Central memory CD8-positive, alpha-beta T cell (primary cell): ENCODE results near the gene DLG5.
A peak's percentile ranks its signal among the peaks of the same experiment; 100 is the strongest.

Experiments
- ATAC-seq: fragments of 150-1000 bp; cut with Tn5 transposase; replicated peaks from 2 replicates; pipeline ENCODE4 v1.10.0; 2022; ENCODE audit warnings: mild to moderate bottlenecking, moderate FRiP score, moderate number of reproducible peaks; ENCODE audit not compliant: poor library complexity, severe bottlenecking; ENCODE audit errors: extremely low read depth
- DNase-seq, 2 donors: peaks; one replicate each; pipeline ENCODE4 v3.0.0; 2021; ENCODE audit warnings: low spot score in 2 of 2
- H3K27ac Mint-ChIP-seq: one replicate; pipeline ENCODE4 v1.8.0; 2022; ENCODE audit warnings: low read depth, mild to moderate bottlenecking, moderate library complexity, mixed read lengths
- H3K27me3 Mint-ChIP-seq: one replicate; pipeline ENCODE4 v1.8.0; 2022; ENCODE audit warnings: mixed read lengths
- H3K36me3 Mint-ChIP-seq: one replicate; pipeline ENCODE4 v1.8.0; 2022; ENCODE audit warnings: mild to moderate bottlenecking, moderate library complexity, mixed read lengths; ENCODE audit not compliant: insufficient read depth
- H3K4me1 Mint-ChIP-seq: one replicate; pipeline ENCODE4 v1.8.0; 2022; ENCODE audit warnings: mixed read lengths
- H3K4me3 Mint-ChIP-seq: one replicate; pipeline ENCODE4 v1.8.0; 2022; ENCODE audit warnings: mild to moderate bottlenecking, moderate library complexity, mixed read lengths
- H3K9me3 Mint-ChIP-seq: one replicate; pipeline ENCODE4 v1.8.0; 2022; ENCODE audit warnings: mixed read lengths

Gene DLG5

DNA sequence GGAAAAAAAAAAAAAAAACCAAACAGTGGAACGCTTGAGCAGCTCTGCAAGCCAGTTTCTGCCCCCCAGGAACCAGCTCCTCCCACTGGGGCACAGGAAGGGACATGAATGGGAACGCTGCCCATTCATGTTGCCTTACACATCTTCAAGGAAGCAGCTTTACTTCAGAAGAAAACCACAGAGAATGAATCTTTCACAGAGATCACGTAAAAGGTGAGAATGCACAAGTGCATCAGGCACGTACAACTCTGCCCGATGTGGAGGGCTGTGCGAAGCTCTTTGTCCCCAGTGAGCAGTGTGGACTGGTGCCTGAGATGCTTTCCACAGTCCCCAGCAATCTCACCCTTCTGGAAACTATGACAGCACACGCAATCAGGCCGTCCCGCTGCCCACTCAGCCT, 106.2 kb downstream of the DLG5 start:
- no peak overlapping the region for H3K27ac Mint-ChIP-seq
- H3K4me3 Mint-ChIP-seq = no peak overlapping the region

GRCh38 chr10:77819210-77820112, 107.1 kb downstream of the DLG5 start:
- ATAC-seq = no peak
- Mint-ChIP-seq H3K36me3 (peaks cover 7% of the 10 kb centered on the region), H3K4me3 (no peak overlapping the region), H3K27me3 (no peaks in the 10 kb centered on the region), H3K9me3 (no peaks in the 10 kb centered on the region), H3K4me1 (no peaks in the 10 kb centered on the region), H3K27ac (no peak overlapping the region)
- no peak for DNase-seq

More for the DNA sequence above, 106.2 kb downstream of the DLG5 start:
- Mint-ChIP-seq H3K9me3 (no peaks in the 10 kb centered on the region), H3K4me1 (no peaks in the 10 kb centered on the region), H3K27me3 (no peaks in the 10 kb centered on the region), H3K36me3 (peaks cover 8% of the 10 kb centered on the region)
- no peak for DNase-seq
- no peak for ATAC-seq

DNA sequence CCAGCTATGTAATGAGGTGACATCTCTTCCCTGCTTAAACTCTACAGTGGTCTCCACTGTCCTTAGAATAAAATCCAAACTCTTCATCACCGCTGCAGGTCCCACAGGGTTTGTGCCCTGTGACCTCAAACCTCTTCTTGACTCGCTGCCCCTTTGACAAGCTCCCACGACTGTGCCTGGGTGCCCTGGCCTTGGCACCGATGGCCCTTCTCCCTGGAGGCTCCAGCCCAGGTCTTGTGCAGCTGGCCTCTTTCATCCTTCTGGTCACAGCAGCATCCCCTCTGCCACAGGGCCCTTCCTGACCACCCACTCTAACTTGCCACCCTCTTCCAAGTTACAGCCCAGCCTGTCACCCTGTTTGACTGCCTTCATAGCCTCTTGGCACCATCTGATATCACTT, 108.2 kb downstream of the DLG5 start:
- H3K36me3 Mint-ChIP-seq = peaks cover 4% of the 10 kb centered on the region
- no peaks in the 10 kb centered on the region for H3K9me3 Mint-ChIP-seq
- ATAC-seq = no peak
- no peak overlapping the region for H3K4me3 Mint-ChIP-seq
- peak overlapping the region; percentile 29 for H3K27ac Mint-ChIP-seq
- no peak for DNase-seq
- H3K4me1 Mint-ChIP-seq = no peaks in the 10 kb centered on the region
- H3K27me3 Mint-ChIP-seq = no peaks in the 10 kb centered on the region

- Mint-ChIP-seq H3K36me3 (peaks cover 4% of the 10 kb centered on the region), H3K4me1 (no peaks in the 10 kb centered on the region), H3K27me3 (no peaks in the 10 kb centered on the region), H3K27ac (peak overlapping the region; percentile 29), H3K9me3 (no peaks in the 10 kb centered on the region), H3K4me3 (no peak overlapping the region)
- no peak for ATAC-seq
- DNase-seq = no peak
Measured at GRCh38 chr10:77817541-77817940, 109.0 kb downstream of the DLG5 start.

DNA sequence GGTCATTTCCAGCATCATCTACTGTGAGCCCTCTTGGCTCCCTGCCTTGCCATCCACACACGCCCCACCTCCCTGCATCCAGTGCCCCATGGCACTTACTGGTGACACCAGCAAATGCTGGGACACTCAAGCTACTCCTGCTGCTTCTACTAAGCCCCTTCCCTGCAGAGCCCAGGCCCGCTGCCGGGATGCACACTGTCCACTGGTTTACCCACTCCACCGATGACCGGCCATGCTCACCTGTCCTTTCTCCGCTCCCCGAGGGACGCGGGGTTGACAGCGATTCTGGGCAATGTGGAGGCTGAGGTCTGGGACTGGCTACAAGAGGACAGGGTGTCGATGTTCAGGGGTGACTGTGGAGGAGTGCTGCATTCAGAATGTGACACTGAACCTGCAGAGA, 110.2 kb downstream of the DLG5 start:
- ATAC-seq (no peak), DNase-seq (no peak)
- Mint-ChIP-seq H3K36me3 (peaks cover 1% of the 10 kb centered on the region), H3K27ac (no peak overlapping the region), H3K4me3 (no peak overlapping the region), H3K27me3 (no peaks in the 10 kb centered on the region), H3K9me3 (no peaks in the 10 kb centered on the region), H3K4me1 (no peaks in the 10 kb centered on the region)

- Mint-ChIP-seq H3K9me3 (no peaks in the 10 kb centered on the region), H3K4me1 (no peaks in the 10 kb centered on the region), H3K27me3 (no peaks in the 10 kb centered on the region), H3K27ac (no peak overlapping the region), H3K36me3 (no peaks in the 10 kb centered on the region), H3K4me3 (no peak overlapping the region)
- DNase-seq (no peak), ATAC-seq (no peak)
Measured at GRCh38 chr10:77812741-77813140, 113.8 kb downstream of the DLG5 start.

DNA sequence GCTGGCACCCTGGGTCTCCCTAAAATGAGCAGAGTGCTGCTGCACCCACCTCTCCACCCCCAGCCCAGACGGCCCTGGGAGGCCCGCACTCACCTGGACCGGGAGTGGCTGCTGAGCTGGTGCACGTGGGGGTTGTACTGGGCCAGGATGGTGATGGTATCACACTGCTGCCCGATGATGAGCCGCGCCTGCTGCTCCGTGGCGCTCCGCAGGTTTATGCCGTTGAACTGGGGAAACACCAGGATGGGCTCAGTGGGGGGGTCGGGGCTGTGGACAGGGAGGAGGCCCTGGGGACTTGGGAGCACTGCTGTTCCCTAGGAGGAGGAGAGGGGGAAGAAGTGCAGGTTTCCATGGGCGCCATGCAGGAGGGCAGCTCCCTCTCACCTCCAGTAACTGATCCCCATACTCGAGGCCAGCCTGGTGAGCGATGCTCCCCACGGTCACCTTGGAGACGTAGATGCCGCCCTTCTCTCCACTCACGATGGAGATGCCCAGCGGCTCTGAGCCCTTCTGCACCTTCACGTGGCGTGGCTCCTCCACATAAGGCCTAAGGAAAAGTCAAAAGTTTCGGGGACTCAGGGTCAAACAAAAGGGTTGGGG, 114.6 kb downstream of the DLG5 start:
- Mint-ChIP-seq H3K4me1 (no peaks in the 10 kb centered on the region), H3K36me3 (peaks cover 3% of the 10 kb centered on the region), H3K27ac (no peak overlapping the region), H3K27me3 (no peaks in the 10 kb centered on the region), H3K4me3 (no peak overlapping the region), H3K9me3 (no peaks in the 10 kb centered on the region)
- ATAC-seq = no peak
- DNase-seq = no peak

GRCh38 chr10:77810446-77811335, 115.9 kb downstream of the DLG5 start:
- no peaks in the 10 kb centered on the region for H3K4me1 Mint-ChIP-seq
- H3K27ac Mint-ChIP-seq = no peak overlapping the region
- no peaks in the 10 kb centered on the region for H3K27me3 Mint-ChIP-seq
- ATAC-seq = no peak
- H3K9me3 Mint-ChIP-seq = no peaks in the 10 kb centered on the region
- peaks cover 3% of the 10 kb centered on the region for H3K36me3 Mint-ChIP-seq
- no peak overlapping the region for H3K4me3 Mint-ChIP-seq
- DNase-seq = no peak

DNA sequence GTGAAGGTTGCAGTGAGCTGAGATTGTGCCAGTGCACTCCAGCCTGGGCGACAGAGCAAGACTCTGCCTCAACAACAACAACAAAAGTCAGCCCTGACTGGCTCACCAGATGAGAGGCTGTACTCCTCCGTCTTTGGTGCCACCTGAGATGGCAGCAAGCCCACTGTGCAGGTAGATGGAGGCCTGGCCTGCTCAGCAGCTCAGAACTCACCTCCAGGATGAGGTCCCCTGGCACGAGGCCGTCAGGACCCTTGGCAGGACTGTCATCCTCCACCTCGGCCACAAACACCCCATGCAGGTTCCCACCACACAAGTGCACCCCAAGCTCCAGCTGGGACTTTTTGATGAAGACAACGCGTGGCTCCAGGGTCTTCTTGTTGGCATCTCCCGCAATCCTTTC, 117.2 kb downstream of the DLG5 start:
- H3K9me3 Mint-ChIP-seq = no peaks in the 10 kb centered on the region
- H3K27me3 Mint-ChIP-seq = no peaks in the 10 kb centered on the region
- no peak overlapping the region for H3K4me3 Mint-ChIP-seq
- DNase-seq = no peak
- no peak for ATAC-seq
- no peaks in the 10 kb centered on the region for H3K4me1 Mint-ChIP-seq
- peaks cover 3% of the 10 kb centered on the region for H3K36me3 Mint-ChIP-seq
- no peak overlapping the region for H3K27ac Mint-ChIP-seq

DNA sequence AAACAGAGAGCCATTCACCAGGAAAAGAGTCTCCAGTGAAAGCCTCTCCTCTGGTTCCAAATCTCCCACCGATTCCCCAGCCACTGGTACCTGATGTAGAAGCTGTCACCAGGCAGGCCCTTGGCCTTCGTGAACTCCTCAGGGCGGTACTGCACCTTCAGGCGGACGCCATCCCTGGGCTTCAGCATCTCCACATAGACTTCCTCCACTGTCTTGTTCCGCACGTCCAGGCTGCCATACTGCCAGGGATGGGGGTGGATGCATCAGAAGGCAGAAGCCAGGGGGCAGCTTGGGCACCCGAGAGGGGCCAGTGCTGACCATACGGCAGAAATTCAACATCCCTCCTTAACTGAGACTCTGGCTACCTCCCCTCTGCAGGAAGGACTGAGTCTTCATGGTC, 118.8 kb downstream of the DLG5 start:
- H3K4me3 Mint-ChIP-seq = no peak overlapping the region

GRCh38 chr10:77806511-77807157, 119.9 kb downstream of the DLG5 start:
- Mint-ChIP-seq H3K9me3 (no peaks in the 10 kb centered on the region), H3K27ac (no peak overlapping the region), H3K4me1 (peaks cover 5% of the 10 kb centered on the region), H3K36me3 (peaks cover 7% of the 10 kb centered on the region), H3K4me3 (no peak overlapping the region), H3K27me3 (no peaks in the 10 kb centered on the region)
- ATAC-seq (no peak), DNase-seq (no peak)

More for the DNA sequence above, 118.8 kb downstream of the DLG5 start:
- no peaks in the 10 kb centered on the region for H3K9me3 Mint-ChIP-seq
- peaks cover 5% of the 10 kb centered on the region for H3K36me3 Mint-ChIP-seq
- H3K4me1 Mint-ChIP-seq = no peaks in the 10 kb centered on the region
- no peak for ATAC-seq
- DNase-seq = no peak
- H3K27me3 Mint-ChIP-seq = no peaks in the 10 kb centered on the region
- H3K27ac Mint-ChIP-seq = peak overlapping the region; percentile 29

DNA sequence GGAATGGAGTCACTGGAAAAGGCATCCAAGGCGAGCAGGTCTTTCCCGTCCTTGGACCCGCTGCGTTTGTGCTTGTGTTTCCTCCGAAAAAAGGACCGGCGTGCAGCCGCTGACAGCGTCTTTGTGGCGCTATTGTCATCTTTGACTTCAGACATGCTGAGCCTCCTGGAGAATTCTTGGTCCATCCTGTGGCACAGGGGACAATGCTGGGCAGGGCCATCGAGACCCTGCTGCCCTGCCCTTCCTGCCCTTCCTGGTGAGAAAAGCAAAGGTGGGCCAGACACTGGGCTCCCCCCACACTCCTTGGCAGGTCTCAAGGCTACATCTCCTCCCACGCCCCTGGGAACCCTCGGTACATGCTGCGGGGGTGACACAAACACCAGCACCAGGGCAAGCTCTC, 120.9 kb downstream of the DLG5 start:
- Mint-ChIP-seq H3K27ac (no peak overlapping the region), H3K9me3 (no peaks in the 10 kb centered on the region), H3K4me3 (no peak overlapping the region), H3K27me3 (no peaks in the 10 kb centered on the region), H3K4me1 (peaks cover 12% of the 10 kb centered on the region), H3K36me3 (peaks cover 7% of the 10 kb centered on the region)
- ATAC-seq (no peak), DNase-seq (no peak)
